Upper lobe of left lung (tissue), 6 donors: ENCODE results near the gene CATSPERD. TPM values are rescaled to one million over a fixed set of nuclear protein-coding genes. Genes with fewer than 3 reads are reported as not detected.

Experiments used
- ATAC-seq, 2 donors: fragments of 200-7000 bp; cut with Tn5 transposase; one replicate each; pipeline ENCODE4 v1.9.1; 2022; ENCODE audit warnings: mild to moderate bottlenecking in 2 of 2, moderate library complexity in 2 of 2; ENCODE audit not compliant: low FRiP score in 2 of 2
- DNase-seq, 2 donors: peaks; one replicate each; pipeline ENCODE4 v3.0.0-alpha.2; 2019 to 2020
- H3K27ac ChIP-seq, 4 donors: fragments of 200-600 bp; sonication (generic); one replicate each; pipeline ENCODE4 v1.5.1; 2016 to 2019
- H3K27me3 ChIP-seq, 4 donors: fragments of 200-600 bp; sonication (generic); one replicate each; pipeline ENCODE4 v1.5.1; 2017 to 2019
- H3K36me3 ChIP-seq, 4 donors: fragments of 200-600 bp; sonication (generic); one replicate each; pipeline ENCODE4 v1.5.1; 2016 to 2019
- H3K4me1 ChIP-seq, 4 donors: fragments of 200-600 bp; sonication (generic); one replicate each; pipeline ENCODE4 v1.5.1; 2018 to 2019
- H3K4me3 ChIP-seq, 4 donors: fragments of 200-600 bp; sonication (generic); one replicate each; pipeline ENCODE4 v1.5.1; 2017 to 2019; ENCODE audit warnings: mild to moderate bottlenecking in 2 of 4, moderate library complexity in 1 of 4
- H3K9me3 ChIP-seq, 4 donors: fragments of 200-600 bp; sonication (generic); one replicate each; pipeline ENCODE4 v1.5.1; 2018 to 2019
- EP300 ChIP-seq, 4 donors: sonication (generic); formaldehyde crosslinking; IDR thresholded peaks; one replicate each; pipeline ENCODE4 v1.5.1; 2017; ENCODE audit warnings: antibody characterized with exemption in 4 of 4, control low read depth in 2 of 4
- POLR2A ChIP-seq, 4 donors: fragments of 450-650 bp; IDR thresholded peaks; one replicate each; pipeline ENCODE4 v1.5.1; 2016 to 2017; ENCODE audit warnings: antibody characterized with exemption in 4 of 4, mild to moderate bottlenecking in 2 of 4
- POLR2AphosphoS5 ChIP-seq, 2 donors: sonication (generic); formaldehyde crosslinking; IDR thresholded peaks; one replicate each; pipeline ENCODE4 v1.5.1; 2017; ENCODE audit warnings: antibody characterized with exemption in 2 of 2
- WGBS, 2 donors: methylation state at CpG; one replicate each; pipeline ENCODE4 v1.1.5; 2017 to 2018; 5-methylcytosine and 5-hydroxymethylcytosine counted together
- total RNA-seq, 6 donors: library from RNA; depleted of rRNA in 4 of 6; stranded (reverse); fragments of >200 nt in 4 of 6; gene quantifications; one replicate each; pipeline versions ENCODE4 v1.1.0 to v1.2.1, GENCODE V29; 2016 to 2021
- TF ChIP-seq, protein P1 (sequence below), 6 experiments: fragments of 450-650 bp in 4 of 6; fragments of 200-600 bp in 2 of 6; sonication (generic) in 2 of 6; IDR thresholded peaks; one replicate each; pipeline ENCODE4 v1.5.1; 2016 to 2019; ENCODE audit warnings: antibody characterized with exemption in 6 of 6
- donor health status: DM: no; HTN: no; CAD: no; lungs with moderate emphysema.
- donor health status: DM: no; HTN: yes; CAD: no; lungs with severe emphysema.

CATSPERD gene
- total RNA-seq, 6 donors from 2014 or later = 1.1 to 5.9 (median 1.7) TPM; not detected in 3

GRCh38 chr19:5678071-5678718 lies 42.2 kb upstream of the CATSPERD start:
- no peak overlapping the region for H3K27ac ChIP-seq
- H3K36me3 ChIP-seq = peaks cover 0 to 5% (median 0%) of the 10 kb centered on the region in 4 donors
- peaks cover 14 to 20% (median 17%) of the 10 kb centered on the region in 4 donors for H3K4me1 ChIP-seq
- no peak for ATAC-seq
- H3K4me3 ChIP-seq = no peak overlapping the region
- 93 to 97% methylated on average over 8 to 17 of the region's 22 CpGs for WGBS, 2 donors
- TF ChIP-seq POLR2A (IDR thresholded peaks at IDR 0.05) (no peak), POLR2AphosphoS5 (IDR thresholded peaks at IDR 0.05) (no peak), EP300 (IDR thresholded peaks at IDR 0.05) (no peak)
- TF ChIP-seq, protein P1, sequence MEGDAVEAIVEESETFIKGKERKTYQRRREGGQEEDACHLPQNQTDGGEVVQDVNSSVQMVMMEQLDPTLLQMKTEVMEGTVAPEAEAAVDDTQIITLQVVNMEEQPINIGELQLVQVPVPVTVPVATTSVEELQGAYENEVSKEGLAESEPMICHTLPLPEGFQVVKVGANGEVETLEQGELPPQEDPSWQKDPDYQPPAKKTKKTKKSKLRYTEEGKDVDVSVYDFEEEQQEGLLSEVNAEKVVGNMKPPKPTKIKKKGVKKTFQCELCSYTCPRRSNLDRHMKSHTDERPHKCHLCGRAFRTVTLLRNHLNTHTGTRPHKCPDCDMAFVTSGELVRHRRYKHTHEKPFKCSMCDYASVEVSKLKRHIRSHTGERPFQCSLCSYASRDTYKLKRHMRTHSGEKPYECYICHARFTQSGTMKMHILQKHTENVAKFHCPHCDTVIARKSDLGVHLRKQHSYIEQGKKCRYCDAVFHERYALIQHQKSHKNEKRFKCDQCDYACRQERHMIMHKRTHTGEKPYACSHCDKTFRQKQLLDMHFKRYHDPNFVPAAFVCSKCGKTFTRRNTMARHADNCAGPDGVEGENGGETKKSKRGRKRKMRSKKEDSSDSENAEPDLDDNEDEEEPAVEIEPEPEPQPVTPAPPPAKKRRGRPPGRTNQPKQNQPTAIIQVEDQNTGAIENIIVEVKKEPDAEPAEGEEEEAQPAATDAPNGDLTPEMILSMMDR (IDR thresholded peaks at IDR 0.05) = no peak
- no peaks in the 10 kb centered on the region for H3K27me3 ChIP-seq
- H3K9me3 ChIP-seq = no peaks in the 10 kb centered on the region
- DNase-seq = peak in 1 of 2 donors; percentile 72

DNA sequence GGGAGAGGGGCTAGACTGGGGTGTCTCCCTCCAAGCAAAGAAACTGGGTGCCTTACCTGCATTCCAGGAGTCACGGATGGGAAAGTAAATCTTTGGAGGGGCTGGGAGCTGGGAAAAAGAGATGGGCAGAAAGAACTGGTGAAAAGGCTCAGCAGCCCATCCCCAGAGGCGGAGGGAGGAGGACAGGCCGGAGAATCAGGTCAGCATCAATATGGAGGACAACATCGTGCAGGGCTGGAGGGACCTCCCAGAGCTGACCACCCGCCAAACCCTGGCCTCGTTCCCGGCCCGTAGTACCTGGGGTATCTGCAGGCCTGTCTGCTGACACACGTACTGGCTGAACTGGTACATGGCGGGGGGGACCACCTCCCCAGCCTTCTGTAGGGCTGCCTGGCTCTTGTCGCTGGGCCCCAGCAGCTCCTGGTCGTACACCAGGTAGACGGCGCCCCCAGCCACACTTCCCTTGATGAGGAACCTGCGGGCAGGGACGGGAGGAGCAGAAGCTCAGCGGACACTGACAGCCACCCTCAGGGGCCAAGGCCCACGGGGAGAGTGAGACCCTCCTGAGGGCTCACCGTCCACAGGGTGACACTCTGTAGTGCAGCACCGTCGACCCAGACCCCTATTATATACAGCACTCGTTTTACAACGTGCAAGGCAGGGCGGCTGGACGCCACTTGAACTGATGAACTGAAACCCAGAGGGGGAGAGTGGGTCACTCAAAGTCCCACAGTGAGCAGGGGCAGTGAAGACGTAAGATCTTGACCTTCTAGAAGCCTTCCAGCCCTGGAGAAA lies 41.0 kb upstream of the CATSPERD start:
- H3K4me1 ChIP-seq = peaks cover 14 to 20% (median 17%) of the 10 kb centered on the region in 4 donors
- WGBS, 2 donors = 33 to 47% methylated on average over 10 to 20 of the region's 26 CpGs
- H3K36me3 ChIP-seq = peaks cover 0 to 5% (median 0%) of the 10 kb centered on the region in 4 donors
- no peak for TF ChIP-seq POLR2A (IDR thresholded peaks at IDR 0.05)
- no peak for TF ChIP-seq POLR2AphosphoS5 (IDR thresholded peaks at IDR 0.05)
- TF ChIP-seq, protein P1 (IDR thresholded peaks at IDR 0.05) = no peak
- no peak for TF ChIP-seq EP300 (IDR thresholded peaks at IDR 0.05)
- no peaks in the 10 kb centered on the region for H3K9me3 ChIP-seq
- peak overlapping the region; percentile 80 to 96 (median 92) for H3K27ac ChIP-seq
- peak overlapping the region; percentile 73 to 99 (median 88) for H3K4me3 ChIP-seq
- H3K27me3 ChIP-seq = no peaks in the 10 kb centered on the region
- DNase-seq (peak in 1 of 2 donors; percentile 57), ATAC-seq (no peak)

DNA sequence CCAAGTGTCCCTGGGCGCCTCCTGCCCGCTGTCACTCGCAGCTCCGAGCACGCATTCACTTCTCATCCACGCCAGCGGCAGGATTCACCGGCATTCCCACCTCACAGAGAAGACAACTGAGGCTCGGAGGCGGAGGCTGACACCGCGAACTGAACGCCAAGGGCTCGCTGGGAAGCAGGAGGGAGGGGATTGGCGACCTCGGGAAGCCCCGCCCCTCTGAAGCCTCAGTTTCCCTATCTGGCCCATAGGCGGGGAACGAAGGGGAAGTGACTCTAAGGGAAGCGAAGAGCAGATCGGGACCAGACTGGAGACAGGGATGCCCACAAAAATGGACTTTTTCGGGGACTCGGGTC lies 40.4 kb upstream of the CATSPERD start:
- TF ChIP-seq POLR2A (IDR thresholded peaks at IDR 0.05) (peak in 1 of 4 donors; percentile 32), POLR2AphosphoS5 (IDR thresholded peaks at IDR 0.05) (no peak), EP300 (IDR thresholded peaks at IDR 0.05) (no peak)
- TF ChIP-seq, protein P1 (IDR thresholded peaks at IDR 0.05) = peak in 2 of 6 experiments; percentile 9 to 25
- ATAC-seq = peak in 1 of 2 donors; percentile 6
- peak in 1 of 2 donors; percentile 36 for DNase-seq
- WGBS, 2 donors = 0% methylated on average over 3 to 15 of the region's 23 CpGs
- Histone ChIP-seq H3K4me1 (peaks cover 14 to 20% (median 17%) of the 10 kb centered on the region in 4 donors), H3K27me3 (no peaks in the 10 kb centered on the region), H3K9me3 (no peaks in the 10 kb centered on the region), H3K27ac (peak overlapping the region; percentile 80 to 96 (median 92)), H3K4me3 (peak overlapping the region; percentile 73 to 99 (median 88)), H3K36me3 (peaks cover 0 to 5% (median 0%) of the 10 kb centered on the region in 4 donors)

GRCh38 chr19:5680437-5681368 lies 39.7 kb upstream of the CATSPERD start, which contains the start of the genes HSD11B1L and MICOS13:
HSD11B1L (plus strand) TSS chr19:5681027; CDS start chr19:5684833, 3,806 bp downstream.
MICOS13 (minus strand) TSS chr19:5680516; CDS start chr19:5680486, 30 bp downstream.
- Histone ChIP-seq H3K4me3 (peak within 1 kb of the TSS; percentile 73 to 99 (median 88)), H3K9me3 (no peaks in the 10 kb centered on the region), H3K4me1 (peaks cover 14 to 20% (median 17%) of the 10 kb centered on the region in 4 donors), H3K27ac (peak within 1 kb of the TSS; percentile 80 to 96 (median 92)), H3K36me3 (peaks cover 0 to 5% (median 0%) of the 10 kb centered on the region in 4 donors), H3K27me3 (no peaks in the 10 kb centered on the region)
- TF ChIP-seq POLR2AphosphoS5 (IDR thresholded peaks at IDR 0.05) (peak; percentile 76 to 80), POLR2A (IDR thresholded peaks at IDR 0.05) (peak in 2 of 4 donors; percentile 2 to 59), EP300 (IDR thresholded peaks at IDR 0.05) (no peak)
- TF ChIP-seq, protein P1 (IDR thresholded peaks at IDR 0.05) = peak in 3 of 6 experiments; percentile 3 to 30 (median 17)
- WGBS, 2 donors = 1% methylated on average over 60 of the region's 94 CpGs; no CpG with 5 or more reads in 1 of the 2 donors
- peak; percentile 99 to 100 for DNase-seq
- ATAC-seq = peak; percentile 97 to 98
